MCF 10A (cell line): ENCODE results near the gene ABHD16A. TPM values are rescaled to one million over a fixed set of nuclear protein-coding genes. Genes with fewer than 3 reads are reported as not detected.
A peak's percentile ranks its signal among the peaks of the same experiment; 100 is the strongest.

Source experiments
- BruUV-seq: library from RNA; stranded (reverse); fragments of 400-500 nt; replicated peaks from 2 replicates; lab custom pipeline; 2021; lab: Mats Ljungman, UMichigan
- CTCF ChIA-PET: fragments of 300-600 bp; sonication (Branson Sonifier 250); formaldehyde crosslinking; extraction: SDS; loops from one replicate; lab custom pipeline; 2021; ENCODE audit warnings: antibody characterized with exemption, inconsistent platforms; lab: Yijun Ruan, JAX
- POLR2A ChIA-PET: fragments of 300-600, 350-650 bp; sonication (Branson Sonifier 250); formaldehyde crosslinking; extraction: SDS; loops from one replicate; lab custom pipeline; 2020; ENCODE audit warnings: antibody characterized with exemption, inconsistent platforms; lab: Yijun Ruan, JAX
- DNase-seq: peaks from one replicate; pipeline ENCODE4 v3.0.0-alpha.2; 2018; ENCODE audit not compliant: unreplicated experiment
- H3K27ac Mint-ChIP-seq: one replicate; pipeline ENCODE4 v1.8.0; 2022; ENCODE audit warnings: mild to moderate bottlenecking, low read depth, mixed read lengths; ENCODE audit not compliant: unreplicated experiment
- H3K27me3 Mint-ChIP-seq: one replicate; pipeline ENCODE4 v1.8.0; 2022; ENCODE audit warnings: mixed read lengths; ENCODE audit not compliant: insufficient read depth, unreplicated experiment
- H3K36me3 Mint-ChIP-seq: one replicate; pipeline ENCODE4 v1.8.0; 2022; ENCODE audit warnings: mild to moderate bottlenecking, moderate library complexity, mixed read lengths; ENCODE audit not compliant: insufficient read depth, unreplicated experiment
- H3K4me1 Mint-ChIP-seq: one replicate; pipeline ENCODE4 v1.8.0; 2022; ENCODE audit warnings: mixed read lengths; ENCODE audit not compliant: insufficient read depth, unreplicated experiment
- H3K4me3 Mint-ChIP-seq: one replicate; pipeline ENCODE4 v1.8.0; 2022; ENCODE audit warnings: mild to moderate bottlenecking, moderate library complexity, mixed read lengths; ENCODE audit not compliant: unreplicated experiment
- H3K9me3 Mint-ChIP-seq: one replicate; pipeline ENCODE4 v1.8.0; 2022; ENCODE audit warnings: mixed read lengths; ENCODE audit not compliant: unreplicated experiment
- CTCF ChIP-seq: fragments of 200-600 bp; IDR thresholded peaks from one replicate; pipeline ENCODE4 v1.8.0; 2022; ENCODE audit warnings: antibody characterized with exemption, mild to moderate bottlenecking; ENCODE audit not compliant: unreplicated experiment
- intact Hi-C: fragments of 100-400 bp; cut with micrococcal nuclease; formaldehyde crosslinking; loops from 2 replicates; pipeline ENCODE4 v1.14.1; 2022
- total RNA-seq: library from RNA; stranded (reverse); gene quantifications from 2 replicates; pipeline ENCODE4 v1.2.3, GENCODE V29; 2022

ABHD16A gene
- total RNA-seq, 1 experiment from 2014 or later = 32.1 TPM

- H3K4me3 Mint-ChIP-seq = no peak overlapping the region
These were observed 46.3 kb upstream of the ABHD16A start for GRCh38 chr6:31749301-31750036.

GRCh38 chr6:31744422-31744821, 41.3 kb upstream of the ABHD16A start:
- POLR2A ChIA-PET = no interaction called here
- intact Hi-C loops = no loop called here

More at GRCh38 chr6:31749301-31750036, 46.3 kb upstream of the ABHD16A start:
- Mint-ChIP-seq H3K9me3 (no peaks in the 10 kb centered on the region), H3K36me3 (peaks cover 10% of the 10 kb centered on the region), H3K4me1 (peaks cover 10% of the 10 kb centered on the region), H3K27me3 (no peaks in the 10 kb centered on the region), H3K27ac (peak overlapping the region; percentile 82)
- POLR2A ChIA-PET = interaction anchor here (0.6 to 1.6 kb wide), 6 partner anchors 8 to 439 kb away, joined by 3 to 8 read pairs (median 3); partner anchors contain the start of gene MSH5
- no TSS peak for BruUV-seq
- no peak for DNase-seq
- no peak for TF ChIP-seq CTCF
- intact Hi-C loops = no loop called here
- CTCF ChIA-PET = interaction anchor here (1.0 kb wide), 1 partner anchor 42 kb away, joined by 4 read pairs; no protein-coding TSS in a partner anchor

GRCh38 chr6:31742894-31743293, 39.8 kb upstream of the ABHD16A start:
- Mint-ChIP-seq H3K4me1 (peaks cover 27% of the 10 kb centered on the region), H3K27me3 (no peaks in the 10 kb centered on the region), H3K9me3 (no peaks in the 10 kb centered on the region), H3K27ac (no peak overlapping the region), H3K4me3 (no peak overlapping the region), H3K36me3 (peaks cover 7% of the 10 kb centered on the region)
- TF ChIP-seq CTCF = no peak
- CTCF ChIA-PET = no interaction called here
- no TSS peak for BruUV-seq
- POLR2A ChIA-PET = no interaction called here
- intact Hi-C loops = no loop called here
- no peak for DNase-seq

More at GRCh38 chr6:31744422-31744821, 41.3 kb upstream of the ABHD16A start:
- H3K36me3 Mint-ChIP-seq = peaks cover 10% of the 10 kb centered on the region
- no peaks in the 10 kb centered on the region for H3K27me3 Mint-ChIP-seq
- no peak for DNase-seq
- no peak overlapping the region for H3K27ac Mint-ChIP-seq
- peaks cover 11% of the 10 kb centered on the region for H3K4me1 Mint-ChIP-seq
- CTCF ChIA-PET = no interaction called here
- no peaks in the 10 kb centered on the region for H3K9me3 Mint-ChIP-seq
- BruUV-seq = no TSS peak
- TF ChIP-seq CTCF = no peak
- H3K4me3 Mint-ChIP-seq = no peak overlapping the region

DNA sequence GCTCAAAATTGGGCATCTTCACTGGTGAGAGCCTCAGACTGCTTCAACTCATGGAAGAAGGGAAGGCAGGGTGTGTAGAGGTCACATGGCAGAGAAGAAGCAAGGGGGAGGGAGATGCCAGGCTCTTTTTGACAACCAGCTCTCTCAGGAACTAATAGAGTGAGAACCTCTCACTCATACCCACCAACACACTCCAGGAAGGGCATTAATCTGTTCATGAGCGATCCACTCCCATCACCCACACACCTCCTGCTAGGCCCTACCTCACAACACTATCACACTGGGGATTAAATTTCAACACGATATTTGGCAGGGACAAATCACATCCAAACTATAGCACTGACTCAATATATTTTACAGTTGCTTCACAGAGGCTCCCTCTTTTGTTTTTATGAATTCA, 38.7 kb upstream of the ABHD16A start:
- ChIA-PET POLR2A (interaction anchor here (0.7 to 1.7 kb wide), 4 partner anchors 9 to 81 kb away, joined by 3 to 6 read pairs (median 4); no protein-coding TSS in a partner anchor), CTCF (interaction anchor here (0.7 to 1.2 kb wide), 2 partner anchors 50 to 307 kb away, joined by 4 read pairs; no protein-coding TSS in a partner anchor)
- Mint-ChIP-seq H3K27ac (no peak overlapping the region), H3K4me3 (peak overlapping the region; percentile 9), H3K9me3 (no peaks in the 10 kb centered on the region), H3K27me3 (no peaks in the 10 kb centered on the region), H3K36me3 (peaks cover 4% of the 10 kb centered on the region), H3K4me1 (peaks cover 35% of the 10 kb centered on the region)
- BruUV-seq = no TSS peak
- intact Hi-C loops = no loop called here
- TF ChIP-seq CTCF = no peak
- no peak for DNase-seq
